ENCODE data around the gene TRPV6. TPM values are rescaled to one million over a fixed set of nuclear protein-coding genes. Genes with fewer than 3 reads are reported as not detected.

TRPV6 gene
- polyA plus RNA-seq, 3 donors = 0.44 TPM; not detected in 2

GRCh38 chr7:142870566-142871259 lies 14.8 kb downstream of the TRPV6 start:
- H4K20me1 ChIP-seq (ENCODE audit: insufficient read depth, low read length) = no peaks in the 10 kb centered on the region
- H3K79me2 ChIP-seq (ENCODE audit: insufficient read depth, low read length) = no peaks in the 10 kb centered on the region
- no peak for DNase-seq
- H3K9me3 Mint-ChIP-seq = peaks cover 0 to 1% (median 0%) of the 10 kb centered on the region in 7 donors
- no peak overlapping the region for H3K9ac ChIP-seq (ENCODE audit: insufficient read depth, low read length, poor library complexity, severe bottlenecking)
- no peak for TF ChIP-seq CTCF (IDR thresholded peaks at IDR 0.05)
- peaks cover 5% of the 10 kb centered on the region for H3K4me1 Mint-ChIP-seq
- peak overlapping the region in 1 of 7 donors; percentile 34 for H3K27ac Mint-ChIP-seq
- H3K4me3 Mint-ChIP-seq = no peak overlapping the region
- peaks cover 3 to 4% of the 10 kb centered on the region in 2 donors for H3K4me1 ChIP-seq (ENCODE audit: control insufficient read depth in 1 of 2, insufficient read depth in 2 of 2, low read length in 2 of 2)
- 92% methylated on average over 4 of the region's 14 CpGs for WGBS (ENCODE audit: insufficient coverage)
- H3K27ac ChIP-seq (ENCODE audit: low read depth in 1 of 2, low read length in 2 of 2) = no peak overlapping the region
- peaks cover 0 to 4% (median 3%) of the 10 kb centered on the region in 3 donors for H3K27me3 Mint-ChIP-seq (ENCODE audit: low read depth in 3 of 3)
- H3K36me3 Mint-ChIP-seq = peaks cover 18 to 42% of the 10 kb centered on the region in 2 donors
- H3K4me2 ChIP-seq (replicated peaks; ENCODE audit: extremely low read depth, low read length, poor library complexity, severe bottlenecking) = no peak overlapping the region
- H3K27me3 ChIP-seq (ENCODE audit: control insufficient read depth in 2 of 2, insufficient read depth in 2 of 2, low read length in 2 of 2) = no peaks in the 10 kb centered on the region
- H3K9me3 ChIP-seq (replicated peaks in 1 of 2; ENCODE audit: control insufficient read depth in 1 of 2, insufficient read depth in 1 of 2, low read length in 2 of 2) = no peaks in the 10 kb centered on the region
- intact Hi-C loops (cut with micrococcal nuclease) = no loop called here
- no peak overlapping the region for H3K4me3 ChIP-seq (replicated peaks in 1 of 3; ENCODE audit: low read depth in 2 of 3, low read length in 3 of 3)
- H3K36me3 ChIP-seq (replicated peaks in 1 of 2; ENCODE audit: control insufficient read depth in 1 of 2, insufficient read depth in 2 of 2, low read length in 2 of 2) = peaks cover 14 to 33% of the 10 kb centered on the region in 2 donors
- no peak overlapping the region for H2AFZ ChIP-seq (ENCODE audit: insufficient read depth, low read depth, low read length, poor library complexity, severe bottlenecking)

GRCh38 chr7:142870147-142870559 lies 15.4 kb downstream of the TRPV6 start:
- Histone ChIP-seq H3K9ac (ENCODE audit: insufficient read depth, low read length, poor library complexity, severe bottlenecking) (no peak overlapping the region), H2AFZ (ENCODE audit: insufficient read depth, low read depth, low read length, poor library complexity, severe bottlenecking) (no peak overlapping the region), H3K79me2 (ENCODE audit: insufficient read depth, low read length) (no peaks in the 10 kb centered on the region), H3K9me3 (replicated peaks in 1 of 2; ENCODE audit: control insufficient read depth in 1 of 2, insufficient read depth in 1 of 2, low read length in 2 of 2) (no peaks in the 10 kb centered on the region), H3K4me1 (ENCODE audit: control insufficient read depth in 1 of 2, insufficient read depth in 2 of 2, low read length in 2 of 2) (peaks cover 8 to 9% of the 10 kb centered on the region in 2 donors), H4K20me1 (ENCODE audit: insufficient read depth, low read length) (no peaks in the 10 kb centered on the region), H3K36me3 (replicated peaks in 1 of 2; ENCODE audit: control insufficient read depth in 1 of 2, insufficient read depth in 2 of 2, low read length in 2 of 2) (peaks cover 14 to 33% of the 10 kb centered on the region in 2 donors), H3K27ac (ENCODE audit: low read depth in 1 of 2, low read length in 2 of 2) (no peak overlapping the region), H3K4me3 (replicated peaks in 1 of 3; ENCODE audit: low read depth in 2 of 3, low read length in 3 of 3) (no peak overlapping the region), H3K27me3 (ENCODE audit: control insufficient read depth in 2 of 2, insufficient read depth in 2 of 2, low read length in 2 of 2) (no peaks in the 10 kb centered on the region), H3K4me2 (replicated peaks; ENCODE audit: extremely low read depth, low read length, poor library complexity, severe bottlenecking) (no peak overlapping the region)
- Mint-ChIP-seq H3K4me1 (peaks cover 11% of the 10 kb centered on the region), H3K36me3 (peaks cover 18 to 42% of the 10 kb centered on the region in 2 donors), H3K4me3 (no peak overlapping the region), H3K27me3 (ENCODE audit: low read depth in 3 of 3) (peaks cover 0 to 4% (median 2%) of the 10 kb centered on the region in 3 donors), H3K9me3 (no peaks in the 10 kb centered on the region), H3K27ac (no peak overlapping the region)
- intact Hi-C loops (cut with micrococcal nuclease) = no loop called here
- TF ChIP-seq CTCF (IDR thresholded peaks at IDR 0.05) = no peak
- no peak for DNase-seq
- 85% methylated on average over 6 of the region's 8 CpGs for WGBS (ENCODE audit: insufficient coverage)

Data from CD14-positive monocyte (primary cell).